K562 (cell line): ENCODE data around the gene RREB1.

Experiments used
- KAT2B ChIP-seq: IDR thresholded peaks from one replicate; pipeline ENCODE4 v1.6.1; 2012; ENCODE audit warnings: low read depth, mild to moderate bottlenecking, control low read depth, inconsistent platforms, low read length, moderate library complexity
- TARDBP ChIP-seq: fragments of 450-650 bp; IDR thresholded peaks from 2 replicates; pipeline ENCODE4 v1.6.1; 2016
- TBP ChIP-seq: optimal IDR thresholded peaks from 2 replicates; pipeline ENCODE3; 2011; ENCODE audit warnings: low read depth, low read length, improper control_type of control experiment
- WHSC1 ChIP-seq: IDR thresholded peaks from one replicate; pipeline ENCODE4 v1.6.1; 2012; ENCODE audit warnings: low read length, control low read depth, inconsistent platforms
- ZBTB7A ChIP-seq: IDR thresholded peaks from 2 replicates; pipeline ENCODE4 v1.6.1; 2011; ENCODE audit warnings: low read depth, mild to moderate bottlenecking, low read length, moderate library complexity, borderline replicate concordance; ENCODE audit not compliant: control insufficient read depth
- ZNF140 ChIP-seq: fragments of 250-450 bp; sonication (Bioruptor Pico); IDR thresholded peaks from 2 replicates; pipeline ENCODE4 v1.8.0; 2021; ENCODE audit warnings: moderate library complexity, mild to moderate bottlenecking, inconsistent platforms
- TF ChIP-seq, protein P1 (sequence below): sonication (generic); formaldehyde crosslinking; IDR thresholded peaks from 2 replicates; pipeline ENCODE4 v1.8.1; 2023; ENCODE audit warnings: mild to moderate bottlenecking, missing genetic modification reagents
- TF ChIP-seq, protein P2 (sequence below): IDR thresholded peaks from 2 replicates; pipeline ENCODE4 v1.6.1; 2016; ENCODE audit warnings: missing genetic modification characterization, missing compliant biosample characterization

DNA sequence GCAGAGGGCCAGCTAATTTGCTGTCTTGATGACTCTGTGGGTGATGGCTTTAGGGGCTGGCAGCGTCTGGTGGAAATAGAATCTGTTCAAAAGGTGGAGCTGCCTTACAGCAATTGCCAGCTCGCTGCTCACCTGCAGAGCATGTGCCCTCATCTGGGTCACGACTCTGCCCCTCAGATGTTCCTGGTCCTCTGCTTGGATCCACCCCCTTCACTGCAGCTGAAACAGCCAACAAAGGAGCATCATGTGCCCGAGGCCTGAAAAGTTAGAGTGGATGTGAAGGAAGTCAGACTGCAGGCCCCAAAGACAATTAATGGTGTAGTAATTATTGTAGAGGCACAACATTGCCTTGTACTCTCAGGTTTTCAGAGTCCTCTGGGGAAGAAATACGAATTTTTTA lies 19.9 kb downstream of the RREB1 start:
- no peak for TF ChIP-seq KAT2B
- TF ChIP-seq TARDBP, result no peak
- TF ChIP-seq ZBTB7A, result no peak
- TF ChIP-seq WHSC1, result no peak
- TF ChIP-seq, protein P1, sequence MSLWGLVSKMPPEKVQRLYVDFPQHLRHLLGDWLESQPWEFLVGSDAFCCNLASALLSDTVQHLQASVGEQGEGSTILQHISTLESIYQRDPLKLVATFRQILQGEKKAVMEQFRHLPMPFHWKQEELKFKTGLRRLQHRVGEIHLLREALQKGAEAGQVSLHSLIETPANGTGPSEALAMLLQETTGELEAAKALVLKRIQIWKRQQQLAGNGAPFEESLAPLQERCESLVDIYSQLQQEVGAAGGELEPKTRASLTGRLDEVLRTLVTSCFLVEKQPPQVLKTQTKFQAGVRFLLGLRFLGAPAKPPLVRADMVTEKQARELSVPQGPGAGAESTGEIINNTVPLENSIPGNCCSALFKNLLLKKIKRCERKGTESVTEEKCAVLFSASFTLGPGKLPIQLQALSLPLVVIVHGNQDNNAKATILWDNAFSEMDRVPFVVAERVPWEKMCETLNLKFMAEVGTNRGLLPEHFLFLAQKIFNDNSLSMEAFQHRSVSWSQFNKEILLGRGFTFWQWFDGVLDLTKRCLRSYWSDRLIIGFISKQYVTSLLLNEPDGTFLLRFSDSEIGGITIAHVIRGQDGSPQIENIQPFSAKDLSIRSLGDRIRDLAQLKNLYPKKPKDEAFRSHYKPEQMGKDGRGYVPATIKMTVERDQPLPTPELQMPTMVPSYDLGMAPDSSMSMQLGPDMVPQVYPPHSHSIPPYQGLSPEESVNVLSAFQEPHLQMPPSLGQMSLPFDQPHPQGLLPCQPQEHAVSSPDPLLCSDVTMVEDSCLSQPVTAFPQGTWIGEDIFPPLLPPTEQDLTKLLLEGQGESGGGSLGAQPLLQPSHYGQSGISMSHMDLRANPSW (CRISPR knock-in tag), result no peak
- TF ChIP-seq, protein P2, sequence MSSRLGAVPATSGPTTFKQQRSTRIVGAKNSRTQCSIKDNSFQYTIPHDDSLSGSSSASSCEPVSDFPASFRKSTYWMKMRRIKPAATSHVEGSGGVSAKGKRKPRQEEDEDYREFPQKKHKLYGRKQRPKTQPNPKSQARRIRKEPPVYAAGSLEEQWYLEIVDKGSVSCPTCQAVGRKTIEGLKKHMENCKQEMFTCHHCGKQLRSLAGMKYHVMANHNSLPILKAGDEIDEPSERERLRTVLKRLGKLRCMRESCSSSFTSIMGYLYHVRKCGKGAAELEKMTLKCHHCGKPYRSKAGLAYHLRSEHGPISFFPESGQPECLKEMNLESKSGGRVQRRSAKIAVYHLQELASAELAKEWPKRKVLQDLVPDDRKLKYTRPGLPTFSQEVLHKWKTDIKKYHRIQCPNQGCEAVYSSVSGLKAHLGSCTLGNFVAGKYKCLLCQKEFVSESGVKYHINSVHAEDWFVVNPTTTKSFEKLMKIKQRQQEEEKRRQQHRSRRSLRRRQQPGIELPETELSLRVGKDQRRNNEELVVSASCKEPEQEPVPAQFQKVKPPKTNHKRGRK, result no peak
- no peak for TF ChIP-seq TBP
- no peak for TF ChIP-seq ZNF140 (CRISPR knock-in tag)
